GM21526 (cell line): ENCODE data around the gene BMPR2.
A peak's percentile ranks its signal among the peaks of the same experiment; 100 is the strongest.
"Not testable (repeated sequence)": the region's sequence is repeated elsewhere in the genome, so short reads cannot be mapped to it uniquely, and the experiment has no call there.

Experiments used
- ATAC-seq: cut with Tn5 transposase; IDR thresholded peaks from one replicate; pipeline ENCODE4 v1.9.1; 2021; ENCODE audit warnings: moderate library complexity; ENCODE audit not compliant: unreplicated experiment, low FRiP score

Gene BMPR2

DNA sequence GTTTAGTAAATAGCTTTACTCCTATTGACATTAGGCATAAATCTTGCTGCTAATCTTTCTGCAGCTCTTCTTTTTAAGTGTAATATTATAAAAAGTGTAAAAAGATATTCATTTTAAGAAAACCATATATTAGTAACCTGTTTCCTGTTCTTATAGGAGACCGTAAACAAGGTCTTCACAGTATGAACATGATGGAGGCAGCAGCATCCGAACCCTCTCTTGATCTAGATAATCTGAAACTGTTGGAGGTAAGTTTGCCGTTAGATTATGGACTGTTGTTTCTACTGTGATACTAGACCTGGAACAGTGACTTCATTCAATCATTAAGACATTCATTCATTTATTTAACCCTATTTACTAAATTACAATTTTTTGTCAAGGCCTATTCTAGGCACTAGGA is 138.6 kb downstream of the BMPR2 start:
- no peak for ATAC-seq

DNA sequence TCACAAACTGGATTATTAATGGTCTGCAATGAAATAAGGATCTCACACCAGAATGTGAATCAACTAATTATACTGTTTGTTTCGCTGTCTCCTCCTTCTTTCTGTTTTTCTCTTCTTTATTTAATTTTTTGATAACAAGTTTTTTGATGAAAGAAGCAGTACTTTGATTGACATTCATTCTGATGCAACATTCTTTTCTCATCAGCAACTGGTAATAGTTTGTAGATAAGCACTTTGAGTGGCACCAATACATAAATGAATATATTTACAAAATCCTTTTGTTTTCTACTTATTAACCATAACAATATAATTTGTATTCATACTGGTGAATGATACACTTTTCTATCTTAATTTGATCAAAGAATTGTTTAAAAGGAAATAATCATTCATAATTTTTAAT is 143.3 kb downstream of the BMPR2 start:
- no peak for ATAC-seq

DNA sequence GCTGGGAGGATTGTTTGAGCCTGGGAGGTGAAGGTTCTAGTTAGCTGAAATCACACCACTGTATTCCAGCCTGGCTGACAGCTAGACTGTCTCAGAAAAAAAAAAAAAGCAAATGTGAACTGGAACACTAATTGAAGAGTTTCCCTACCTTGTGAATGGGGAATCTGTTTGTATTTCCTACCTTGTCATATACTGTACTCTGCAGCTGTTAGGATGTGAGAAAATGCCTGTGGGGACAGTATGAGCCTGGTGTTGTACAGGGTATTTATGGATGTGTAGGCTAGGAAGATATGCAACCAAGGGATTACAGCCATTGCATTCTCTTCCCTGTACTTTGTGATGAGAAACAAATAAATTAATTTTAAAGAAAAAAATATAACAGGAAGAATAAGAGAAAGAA is 145.3 kb downstream of the BMPR2 start:
- ATAC-seq: no peak

DNA sequence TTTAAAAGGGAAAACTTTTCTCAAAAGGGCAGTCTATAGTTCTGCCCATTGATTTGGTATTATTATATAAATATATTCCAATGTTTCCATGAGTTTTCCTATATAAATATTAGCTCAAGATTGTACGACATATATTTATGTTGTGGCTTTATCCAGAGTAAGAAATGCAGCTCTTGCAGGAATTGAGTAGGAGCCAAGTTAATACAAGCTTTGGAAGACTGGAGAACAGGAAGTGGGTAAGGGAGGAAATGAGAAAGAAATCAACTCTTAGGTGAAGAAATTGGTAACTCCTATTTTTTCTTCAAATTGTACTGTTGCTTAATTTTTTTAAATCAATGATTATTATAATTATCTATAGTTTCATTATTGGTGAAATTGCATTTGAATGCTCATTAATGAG is 153.3 kb downstream of the BMPR2 start:
- no peak for ATAC-seq

DNA sequence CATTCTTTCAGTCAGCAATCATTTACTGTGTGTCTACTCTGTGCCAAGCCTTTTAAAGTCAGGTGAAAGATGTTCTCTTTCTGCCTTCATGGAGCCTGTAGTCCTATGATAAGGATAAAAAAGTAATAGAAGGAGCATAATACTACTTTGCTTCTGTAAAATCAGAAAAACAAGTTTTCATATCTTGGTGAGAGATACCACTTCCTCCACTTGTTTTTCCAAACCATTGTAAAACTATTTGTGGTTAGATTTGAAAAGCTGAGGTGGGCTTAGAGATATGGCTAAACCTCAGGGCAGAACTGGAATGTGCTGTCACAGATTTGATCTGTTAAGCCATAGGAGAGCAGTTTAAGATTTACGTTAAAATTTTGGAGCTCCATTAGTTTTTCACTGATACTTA is 153.9 kb downstream of the BMPR2 start:
- no peak for ATAC-seq

DNA sequence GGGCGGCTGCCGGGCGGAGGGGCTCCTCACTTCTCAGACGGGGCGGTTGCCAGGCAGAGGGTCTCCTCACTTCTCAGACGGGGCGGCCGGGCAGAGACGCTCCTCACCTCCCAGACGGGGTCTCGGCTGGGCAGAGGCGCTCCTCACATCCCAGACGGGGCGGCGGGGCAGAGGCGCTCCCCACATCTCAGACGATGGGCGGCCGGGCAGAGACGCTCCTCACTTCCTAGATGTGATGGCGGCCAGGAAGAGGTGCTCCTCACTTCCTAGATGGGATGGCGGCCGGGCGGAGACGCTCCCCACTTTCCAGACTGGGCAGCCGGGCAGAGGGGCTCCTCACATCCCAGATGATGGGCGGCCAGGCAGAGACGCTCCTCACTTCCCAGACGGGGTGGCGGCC is 159.2 kb downstream of the BMPR2 start:
- not testable (repeated sequence) for ATAC-seq

DNA sequence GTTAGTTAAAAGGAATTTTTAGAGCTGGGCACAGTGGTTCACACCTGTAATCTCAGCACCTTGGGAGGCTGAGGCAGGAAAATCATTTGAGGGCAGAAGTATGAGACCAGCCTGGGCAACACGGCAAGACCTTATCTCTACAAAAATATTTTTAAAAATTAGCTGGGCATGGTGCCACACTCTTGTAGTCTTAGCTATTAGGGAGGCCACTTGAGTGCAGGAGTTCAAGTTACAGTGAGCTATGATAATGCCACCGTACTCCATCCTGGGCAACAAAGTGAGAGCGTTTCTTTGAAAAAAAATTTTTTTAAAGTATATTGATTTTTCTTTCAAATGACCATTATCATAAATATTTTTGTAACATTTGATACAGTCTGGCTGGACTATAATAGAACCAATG is 165.0 kb downstream of the BMPR2 start:
- ATAC-seq: no peak

DNA sequence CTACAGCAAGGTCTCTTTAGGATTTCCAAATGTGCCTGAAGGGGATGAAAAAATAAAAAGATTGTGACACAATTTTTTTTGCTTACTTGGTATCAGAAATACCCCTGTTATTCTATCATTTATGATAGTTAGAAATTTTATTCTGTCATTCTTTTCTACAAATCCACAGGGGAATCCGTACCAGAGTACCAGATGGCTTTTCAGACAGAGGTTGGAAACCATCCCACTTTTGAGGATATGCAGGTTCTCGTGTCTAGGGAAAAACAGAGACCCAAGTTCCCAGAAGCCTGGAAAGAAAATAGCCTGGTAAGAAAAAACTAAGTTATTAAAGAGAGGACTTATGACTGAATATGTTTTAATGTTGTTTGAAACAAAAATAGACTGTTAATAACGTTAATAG is 166.0 kb downstream of the BMPR2 start:
- ATAC-seq: no peak

DNA sequence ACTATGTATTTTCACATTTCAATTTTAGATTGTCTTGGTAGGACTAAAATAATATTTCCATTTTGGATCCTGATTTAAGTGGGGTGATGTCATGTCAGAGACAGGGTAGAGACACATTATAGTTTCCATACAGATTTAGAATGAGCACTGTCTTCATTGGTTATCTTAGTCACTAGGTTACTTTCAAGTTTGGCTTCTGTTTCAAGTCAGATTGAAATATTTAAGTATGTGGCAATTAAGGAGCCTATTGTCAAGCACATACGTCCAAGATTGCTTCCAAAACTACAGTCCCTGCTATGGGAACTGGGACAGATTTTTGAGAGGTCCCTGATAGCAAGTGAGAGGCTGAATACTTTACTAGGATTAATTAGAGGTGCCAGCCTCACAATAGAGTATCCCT is 169.4 kb downstream of the BMPR2 start:
- ATAC-seq: peak; percentile 62

DNA sequence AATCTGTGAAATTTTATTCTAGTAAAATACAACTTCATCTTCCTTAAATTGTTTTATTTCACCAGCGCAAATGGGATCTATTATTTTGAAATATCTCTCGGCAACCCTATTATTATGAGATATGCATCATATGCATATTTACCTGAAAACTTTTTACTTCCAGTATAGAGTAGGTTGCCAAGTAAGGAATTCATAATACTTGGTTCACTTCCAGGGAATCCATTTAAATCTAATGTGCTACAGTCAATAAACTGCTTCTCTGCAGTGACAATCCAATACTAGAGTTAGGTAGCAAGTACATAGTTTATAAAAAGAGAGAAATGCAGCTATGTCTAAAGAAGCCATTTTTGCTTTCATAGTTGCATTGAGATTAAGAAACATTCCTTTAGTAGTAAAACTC is 169.8 kb downstream of the BMPR2 start:
- ATAC-seq: no peak

DNA sequence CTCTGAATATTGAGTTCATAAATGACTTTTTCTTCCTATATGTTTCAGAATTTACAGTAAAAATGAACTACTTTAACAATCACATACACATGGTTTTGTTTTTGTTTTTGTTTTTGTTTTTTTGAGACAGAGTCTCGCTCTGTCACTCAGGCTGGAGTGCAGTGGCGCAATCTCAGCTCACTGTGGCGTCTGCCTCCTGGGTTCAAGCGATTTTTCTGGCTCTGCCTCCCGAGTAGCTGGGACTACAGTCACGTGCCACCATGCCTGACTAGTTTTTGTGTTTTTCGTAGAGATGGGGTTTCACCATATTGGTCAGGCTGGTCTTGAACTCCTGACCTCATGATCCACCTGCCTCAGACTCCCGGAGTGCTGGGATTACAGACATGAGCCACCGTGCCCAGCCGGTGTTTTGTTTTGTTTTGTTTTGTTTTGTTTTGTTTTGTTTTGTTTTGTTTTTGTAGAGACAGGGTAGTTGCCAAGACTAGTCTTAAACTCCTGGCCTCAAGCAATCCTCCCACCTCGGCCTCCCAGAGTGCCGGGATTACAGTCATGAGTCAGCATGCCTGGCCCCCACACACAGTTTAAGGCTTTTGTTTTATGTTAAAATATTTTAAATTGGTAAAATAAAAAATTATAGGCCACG is 170.5 kb downstream of the BMPR2 start:
- ATAC-seq: not testable (repeated sequence)

DNA sequence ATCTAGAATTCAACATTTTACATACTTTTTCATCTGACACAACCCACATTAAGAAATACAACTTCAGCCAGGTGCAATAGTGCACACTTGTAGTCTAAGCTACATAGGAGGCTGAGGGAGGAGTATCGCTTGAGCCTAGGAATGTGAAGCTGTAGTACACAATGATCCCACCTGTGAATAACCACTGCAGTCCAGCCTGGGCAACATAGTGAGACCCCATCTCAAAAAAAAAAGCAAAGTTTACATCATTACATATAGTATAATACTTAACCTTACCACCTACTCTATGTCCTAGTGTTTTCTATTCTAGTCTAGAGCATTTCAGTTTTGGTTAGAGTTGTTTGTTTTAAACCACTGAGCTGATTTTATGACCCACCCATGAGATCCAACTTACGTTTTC is 172.1 kb downstream of the BMPR2 start:
- no peak for ATAC-seq

DNA sequence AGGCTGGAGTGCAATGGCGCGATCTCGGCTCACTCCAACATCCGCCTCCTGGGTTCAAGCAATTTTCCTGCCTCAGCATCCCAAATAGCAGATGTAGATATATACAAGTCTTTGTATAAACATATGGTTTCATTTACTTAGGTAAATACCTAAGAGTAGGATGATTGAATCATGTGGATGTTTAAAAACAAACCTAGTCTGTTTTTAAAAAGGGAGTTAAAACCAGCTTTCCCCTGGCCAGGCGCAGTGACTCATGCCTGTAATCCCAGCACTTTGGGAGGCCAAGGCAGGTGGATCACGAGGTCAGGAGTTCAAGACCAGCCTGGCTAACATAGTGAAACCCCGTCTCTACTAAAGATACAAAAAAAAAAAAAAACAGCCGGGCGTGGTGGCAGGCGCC is 174.9 kb downstream of the BMPR2 start:
- ATAC-seq: not testable (repeated sequence)

DNA sequence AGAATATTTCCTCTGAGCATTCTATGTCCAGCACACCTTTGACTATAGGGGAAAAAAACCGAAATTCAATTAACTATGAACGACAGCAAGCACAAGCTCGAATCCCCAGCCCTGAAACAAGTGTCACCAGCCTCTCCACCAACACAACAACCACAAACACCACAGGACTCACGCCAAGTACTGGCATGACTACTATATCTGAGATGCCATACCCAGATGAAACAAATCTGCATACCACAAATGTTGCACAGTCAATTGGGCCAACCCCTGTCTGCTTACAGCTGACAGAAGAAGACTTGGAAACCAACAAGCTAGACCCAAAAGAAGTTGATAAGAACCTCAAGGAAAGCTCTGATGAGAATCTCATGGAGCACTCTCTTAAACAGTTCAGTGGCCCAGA is 179.2 kb downstream of the BMPR2 start:
- no peak for ATAC-seq

DNA sequence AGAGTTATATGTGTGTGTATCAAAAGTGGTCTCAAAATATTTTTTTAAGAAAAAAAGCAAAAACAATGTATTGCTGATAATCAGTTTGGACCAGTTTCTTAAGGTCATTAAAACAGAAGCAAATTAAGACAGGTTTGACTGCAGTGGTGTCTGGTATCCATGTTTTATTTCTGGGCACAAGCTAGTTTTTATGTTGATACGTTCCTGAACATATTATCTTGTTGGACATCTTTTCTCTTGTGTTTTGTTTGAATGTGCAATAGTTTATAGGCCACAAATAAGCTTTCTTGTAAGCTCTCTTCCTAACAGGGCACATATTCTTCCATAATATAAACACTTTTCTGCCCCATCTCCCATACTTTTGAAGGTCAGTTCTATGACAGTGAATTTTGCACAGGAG is 184.1 kb downstream of the BMPR2 start:
- no peak for ATAC-seq

DNA sequence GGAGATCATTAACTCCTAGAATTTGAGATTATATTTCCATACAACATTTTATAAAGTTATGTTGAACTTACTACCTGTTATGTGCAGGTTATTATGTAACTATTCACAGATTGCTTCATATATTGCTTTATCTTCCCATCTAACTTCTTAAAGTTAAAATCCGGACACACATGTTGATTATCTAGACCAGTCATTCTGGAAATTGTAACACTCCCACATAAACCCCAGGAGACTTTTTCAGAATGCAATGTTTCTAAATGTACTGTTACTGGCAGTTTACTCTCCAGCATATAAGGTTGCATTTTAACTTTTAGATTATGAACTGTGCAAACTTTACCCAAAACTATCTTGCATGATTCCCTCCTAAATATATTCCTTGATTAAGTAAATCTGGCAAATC is 188.1 kb downstream of the BMPR2 start:
- ATAC-seq: no peak

DNA sequence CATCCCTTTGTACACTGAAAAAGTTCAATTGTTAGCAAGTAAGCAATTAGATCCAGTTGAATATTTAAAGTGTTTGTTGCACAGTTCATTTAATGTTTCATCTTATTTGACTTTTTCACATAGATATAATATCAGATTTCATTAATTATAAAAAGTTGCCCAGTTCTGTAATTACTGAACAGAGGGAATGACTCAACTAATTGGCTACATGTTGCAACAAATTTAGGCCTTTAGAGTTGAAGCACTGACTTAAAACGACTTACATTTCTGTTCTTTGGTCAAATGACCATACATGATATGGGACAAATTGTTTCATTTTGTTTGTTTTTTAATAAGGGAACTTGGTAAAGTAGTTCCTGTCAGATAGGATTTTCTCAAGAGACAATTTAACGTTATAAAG is 190.2 kb downstream of the BMPR2 start:
- ATAC-seq: no peak

DNA sequence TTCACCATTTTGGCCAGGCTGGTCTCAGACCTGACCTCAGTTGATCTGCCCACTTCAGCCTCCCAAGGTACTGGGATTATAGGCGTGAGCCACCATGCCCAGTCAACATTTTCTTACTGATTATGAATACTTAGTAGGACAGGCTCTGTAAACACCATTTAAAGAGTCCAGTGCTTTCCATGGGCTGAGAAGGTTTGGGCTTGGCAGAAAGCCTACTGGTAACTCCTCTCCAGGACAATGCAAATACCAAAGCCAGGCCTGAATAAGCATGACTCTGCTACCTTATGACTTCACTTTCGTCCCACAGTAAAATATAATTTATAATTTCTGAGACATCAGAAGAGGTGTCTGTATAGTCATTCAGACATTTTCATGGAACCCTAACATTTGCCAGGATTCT is 198.4 kb downstream of the BMPR2 start:
- no peak for ATAC-seq

DNA sequence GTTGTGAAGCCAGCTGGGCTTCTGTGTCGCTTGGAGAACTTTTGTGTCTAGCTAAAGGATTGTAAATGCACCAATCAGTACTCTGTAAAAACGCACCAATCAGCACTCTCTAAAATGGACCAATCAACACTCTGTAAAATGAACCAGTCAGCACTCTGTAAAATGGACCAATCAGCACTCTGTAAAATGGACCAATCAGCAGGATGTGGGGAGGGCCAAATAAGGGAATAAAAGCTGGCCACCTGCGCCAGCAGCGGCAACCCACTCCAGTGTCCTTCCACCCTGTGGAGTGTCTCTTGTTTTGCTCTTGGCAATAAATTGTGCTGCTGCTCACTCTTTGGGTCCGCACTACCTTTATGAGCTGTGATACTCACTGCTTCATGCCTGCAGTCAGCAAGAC is 199.1 kb downstream of the BMPR2 start:
- not testable (repeated sequence) for ATAC-seq

DNA sequence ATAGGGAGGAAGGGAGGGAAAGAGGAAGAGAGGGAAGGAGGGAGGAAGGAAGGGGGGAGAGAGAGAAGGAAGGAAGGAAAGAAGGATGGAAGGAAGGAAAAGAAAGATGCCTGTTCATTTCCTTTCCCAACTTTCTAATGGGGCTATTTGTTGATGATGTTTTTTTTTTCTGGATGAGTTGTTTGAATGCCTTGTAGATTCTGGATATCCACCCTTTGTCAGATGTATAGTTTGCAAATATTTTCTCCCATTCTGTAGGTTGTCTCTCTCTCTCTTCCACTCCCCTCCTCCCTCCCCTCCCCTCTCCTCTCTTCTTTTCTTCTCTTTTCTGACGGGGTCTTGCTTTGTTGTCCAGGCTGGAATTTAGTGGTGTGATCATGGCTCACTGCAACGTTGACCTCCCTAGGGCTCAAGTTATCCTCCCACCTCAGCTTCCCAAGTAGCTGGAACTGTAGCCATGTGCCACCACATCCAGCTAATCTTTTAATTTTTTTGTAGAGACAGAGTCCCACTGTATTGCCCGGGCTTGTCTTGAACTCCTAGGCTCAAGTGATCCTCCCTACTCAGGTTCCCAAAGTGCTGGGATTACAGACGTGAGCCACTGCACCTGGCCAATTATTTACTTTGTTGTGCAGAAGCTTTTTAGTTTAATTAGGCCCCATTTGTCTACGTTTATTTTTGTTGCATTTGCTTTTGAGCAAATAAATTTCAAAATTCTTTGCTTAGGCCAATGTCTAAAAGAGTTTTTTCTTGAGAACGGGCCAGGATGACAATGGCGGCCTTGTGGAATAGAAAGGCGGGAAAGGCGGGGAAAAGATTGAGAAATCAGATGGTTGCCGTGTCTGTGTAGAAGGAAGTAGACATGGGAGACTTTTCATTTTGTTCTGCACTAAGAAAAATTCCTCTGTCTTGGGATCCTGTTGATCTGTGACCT is 201.4 kb downstream of the BMPR2 start:
- ATAC-seq: no peak

DNA sequence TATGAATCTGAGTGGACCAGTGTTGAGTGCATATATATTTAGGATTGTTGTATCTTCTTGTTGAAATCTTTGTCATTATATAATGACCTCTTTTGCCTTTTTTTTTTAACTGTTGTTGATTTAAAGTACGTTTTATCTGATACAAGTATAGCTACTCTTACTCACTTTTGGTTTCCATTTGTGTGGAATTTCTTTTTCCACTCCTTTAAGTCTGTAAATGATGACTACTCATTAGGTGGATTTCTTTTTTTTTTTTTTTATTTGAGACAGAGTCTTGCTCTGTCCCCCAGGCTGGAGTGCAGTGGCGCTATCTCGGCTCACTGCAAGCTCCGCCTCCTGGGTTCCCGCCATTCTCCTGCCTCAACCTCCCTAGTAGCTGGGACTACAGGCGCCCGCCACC is 206.7 kb downstream of the BMPR2 start:
- not testable (repeated sequence) for ATAC-seq

DNA sequence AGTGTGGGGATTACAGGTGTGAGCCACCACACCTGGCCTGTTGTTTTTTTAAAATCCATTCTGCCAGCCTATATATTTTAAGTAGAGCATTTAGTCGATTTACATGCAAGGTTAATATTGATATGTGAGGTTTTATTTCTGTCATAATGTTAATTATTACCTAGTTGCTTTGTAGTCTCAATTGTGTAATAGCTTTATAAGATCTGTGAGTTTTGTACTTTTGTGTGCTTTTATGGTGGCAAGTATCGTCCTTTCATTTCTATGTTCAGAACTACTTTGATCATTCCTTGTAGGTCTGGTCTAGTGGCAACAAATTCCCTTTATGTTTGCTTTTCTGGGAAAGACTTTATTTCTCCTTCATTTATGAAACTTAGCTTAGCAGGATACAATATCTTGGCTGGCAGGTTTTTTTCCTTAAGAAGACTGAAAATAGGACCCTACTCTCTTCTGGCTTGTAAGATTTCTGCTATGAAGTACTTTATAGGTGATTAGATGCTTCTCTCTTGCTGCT is 207.6 kb downstream of the BMPR2 start:
- ATAC-seq: no peak
